ENCODE data around the gene SNCB. TPM values are rescaled to one million over a fixed set of nuclear protein-coding genes. Genes with fewer than 3 reads are reported as not detected.

Gene SNCB
- total RNA-seq, 1 donor from 2014 or later, result 1.4 TPM

DNA sequence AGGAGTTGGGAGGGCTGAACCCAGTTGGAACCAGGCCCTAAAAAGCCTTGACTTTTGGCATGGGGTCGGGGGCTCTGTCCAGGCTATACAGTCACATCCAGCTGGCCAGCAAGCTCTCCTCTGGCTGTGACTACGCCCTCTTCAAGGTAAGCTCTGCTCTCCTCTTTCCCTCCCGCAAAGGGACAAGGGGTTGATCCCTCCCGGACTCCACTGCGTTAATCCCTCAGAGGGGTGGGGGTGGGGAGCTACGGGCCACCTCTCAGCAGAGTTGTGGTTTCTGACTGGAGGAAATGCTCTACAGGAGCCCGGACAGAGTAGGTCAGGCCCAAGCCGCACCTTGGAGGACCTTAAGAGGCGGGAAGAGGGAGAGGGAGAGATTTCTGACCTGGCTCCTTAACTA is 14.0 kb upstream of the SNCB start:
- no peak for DNase-seq

DNA sequence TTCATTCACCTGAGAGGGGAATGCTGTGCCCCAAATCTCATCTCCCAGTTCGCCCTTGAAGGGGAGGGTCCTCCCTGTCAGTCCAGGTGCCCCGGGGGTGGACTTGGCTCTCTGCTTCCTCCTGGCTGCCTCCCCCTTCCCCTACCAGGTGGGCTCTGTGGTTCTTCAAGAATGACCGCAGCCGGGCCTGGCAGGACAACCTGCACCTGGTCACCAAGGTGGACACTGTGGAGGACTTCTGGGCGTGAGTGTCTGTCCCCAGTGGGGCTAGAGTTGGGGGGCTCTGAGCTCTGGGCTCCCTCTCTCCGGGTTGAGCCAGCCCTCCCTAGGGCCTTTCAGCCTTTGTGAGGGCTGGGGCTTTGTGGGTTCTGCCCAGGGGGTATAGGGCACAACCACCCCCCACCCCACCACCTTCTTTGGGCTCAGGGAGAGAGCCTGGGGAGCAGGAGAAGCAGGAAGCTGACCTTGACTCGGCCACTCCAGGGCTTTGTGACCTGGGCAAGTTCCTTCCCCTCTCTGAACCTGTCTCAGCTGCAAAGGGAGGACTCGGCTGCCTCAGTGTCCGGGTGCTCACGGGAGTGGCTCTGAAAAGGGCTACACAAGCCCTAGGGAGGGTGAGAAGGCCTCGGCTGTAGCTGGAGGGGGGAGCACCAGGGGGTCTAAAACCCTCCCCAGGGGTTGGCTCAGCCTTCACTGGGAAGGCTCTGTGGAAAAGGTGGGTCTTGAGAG is 13.3 kb upstream of the SNCB start:
- DNase-seq, result no peak

DNA sequence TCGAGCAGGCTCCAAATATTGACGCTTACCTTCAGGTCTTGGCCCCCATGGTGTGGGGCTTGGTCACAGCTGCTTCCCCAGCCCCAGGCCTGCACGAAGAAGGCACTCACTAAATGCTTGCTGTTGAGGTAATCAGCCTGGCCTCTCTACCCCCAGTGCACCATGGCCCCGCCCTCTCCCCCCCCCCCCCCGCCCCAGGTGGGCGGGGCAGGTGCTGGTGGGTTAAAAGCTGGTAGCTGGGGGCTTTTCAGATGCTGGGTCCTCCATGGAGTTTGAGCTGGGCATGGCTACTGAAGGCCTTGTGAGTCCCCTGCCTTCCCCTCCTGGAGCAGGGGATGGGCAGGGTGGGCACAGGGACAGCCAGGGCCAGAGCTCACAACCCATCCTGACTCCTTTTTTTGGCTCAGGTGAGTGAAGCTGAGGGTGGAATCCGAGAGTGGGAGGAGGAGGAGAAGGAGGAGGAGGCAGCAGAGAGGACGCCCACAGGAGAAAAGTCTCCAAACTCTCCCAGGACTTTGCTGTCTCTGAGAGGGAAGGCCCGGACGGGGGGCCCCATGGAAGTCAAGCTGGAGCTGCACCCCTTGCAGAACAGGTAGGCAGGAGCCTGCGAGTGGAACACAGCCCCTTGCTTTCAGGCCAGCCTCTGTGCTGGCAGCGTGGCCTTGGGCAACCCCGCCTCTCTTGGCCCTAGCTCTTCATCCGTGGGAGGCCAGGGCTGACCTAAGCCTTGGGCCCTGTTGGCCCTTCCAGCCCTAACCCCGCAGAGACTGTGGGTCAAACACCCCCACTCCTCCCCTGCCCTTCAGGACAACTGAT is 12.5 kb upstream of the SNCB start:
- DNase-seq, result no peak

DNA sequence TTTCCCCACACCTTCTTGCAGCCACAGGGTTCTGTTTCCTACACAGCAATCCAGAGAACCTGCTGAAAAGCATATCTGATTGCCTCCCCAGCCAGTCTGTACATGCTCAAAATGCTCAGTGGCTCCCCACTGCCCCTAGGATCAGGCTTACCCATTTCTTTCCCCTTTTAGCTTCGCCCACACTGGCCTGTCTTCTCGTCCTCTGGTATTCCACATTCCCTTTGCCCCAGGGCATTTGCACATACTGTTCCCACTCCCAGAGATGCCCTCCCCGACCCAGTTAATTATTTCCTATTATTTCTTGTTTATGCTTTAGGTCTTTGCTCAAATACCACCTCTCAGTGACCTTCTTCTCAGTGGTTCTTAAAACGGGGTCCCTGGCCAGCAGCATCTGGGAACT is 10.3 kb upstream of the SNCB start:
- DNase-seq, result no peak

DNA sequence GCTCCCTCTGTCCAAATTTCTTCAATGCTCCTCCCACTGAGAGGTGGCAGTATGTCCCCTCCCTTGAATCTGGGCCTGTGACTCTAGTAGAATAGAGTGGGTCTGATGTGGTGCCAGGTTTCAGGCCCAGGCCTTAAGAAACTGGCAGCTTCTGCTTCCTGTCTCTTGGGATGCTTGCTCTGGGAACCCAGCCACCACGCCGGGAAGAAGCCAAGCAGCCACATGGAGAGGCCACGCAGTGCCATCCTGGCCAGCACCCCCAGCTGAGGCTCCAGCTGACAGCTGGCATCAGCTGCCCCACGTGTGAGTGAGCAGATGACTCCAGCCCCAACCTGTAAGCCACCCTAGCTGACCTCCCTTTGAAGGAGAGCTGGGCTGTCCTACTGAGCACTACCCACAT is 9.6 kb upstream of the SNCB start:
- no peak for DNase-seq

DNA sequence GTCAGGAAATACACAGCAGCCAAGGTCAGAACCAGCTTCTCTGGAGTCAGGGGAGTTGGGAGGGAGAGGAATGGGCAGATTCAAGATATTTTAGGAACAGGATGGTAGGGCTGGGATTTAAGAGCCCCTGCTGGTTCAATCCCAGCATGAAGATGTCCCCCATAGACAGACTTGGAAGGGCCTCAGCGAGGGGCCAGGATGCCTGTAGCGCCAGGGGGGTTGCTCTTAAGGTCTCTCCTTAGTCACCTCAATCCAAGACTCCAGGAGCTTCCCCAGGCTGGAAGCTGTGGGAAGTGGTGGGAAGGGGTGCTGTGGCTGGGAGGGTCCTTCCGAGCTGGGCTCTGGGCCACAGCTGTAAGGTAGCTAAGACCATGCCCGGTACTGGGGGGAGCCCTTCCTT is 8.9 kb upstream of the SNCB start:
- DNase-seq, result no peak

DNA sequence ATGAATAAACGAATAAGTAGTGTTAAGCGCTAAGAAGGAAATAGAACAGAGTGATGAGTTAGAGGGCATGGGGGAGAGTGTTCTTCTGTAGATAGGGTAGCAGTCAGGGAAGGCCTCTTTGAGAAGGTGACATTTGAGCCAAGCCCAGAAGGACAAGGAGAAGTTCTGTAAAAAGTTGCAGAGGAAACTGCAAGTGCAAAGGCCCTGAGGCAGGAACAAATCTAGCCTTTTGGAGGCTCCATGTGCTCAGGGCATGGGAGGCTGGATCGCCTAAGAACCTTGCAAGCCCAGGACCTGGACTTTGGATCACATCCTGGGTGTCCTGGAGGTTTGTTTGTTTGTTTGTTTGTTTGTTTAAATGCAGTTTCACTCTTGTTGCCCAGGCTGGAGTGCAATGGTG is 8.1 kb upstream of the SNCB start:
- no peak for DNase-seq

DNA sequence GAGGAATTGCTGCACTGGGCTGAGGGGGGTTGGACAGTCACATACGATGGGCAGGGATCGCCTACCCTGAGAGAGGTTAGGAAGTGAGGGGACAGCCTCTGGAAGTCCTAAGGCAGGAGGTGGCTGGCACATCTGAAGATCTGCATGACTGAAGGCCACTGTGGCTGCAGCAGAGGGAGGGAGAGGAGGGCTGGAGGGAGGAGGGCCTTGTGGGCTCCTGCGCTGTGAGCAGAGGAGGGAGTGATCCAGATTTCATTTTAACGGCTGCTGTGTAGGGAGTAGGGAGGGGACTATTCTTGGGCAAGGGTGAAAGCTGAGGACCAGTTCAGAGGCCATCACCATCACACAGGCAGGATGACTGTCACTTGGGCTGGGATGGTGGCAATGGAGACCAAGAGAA is 7.2 kb upstream of the SNCB start:
- DNase-seq, result no peak

DNA sequence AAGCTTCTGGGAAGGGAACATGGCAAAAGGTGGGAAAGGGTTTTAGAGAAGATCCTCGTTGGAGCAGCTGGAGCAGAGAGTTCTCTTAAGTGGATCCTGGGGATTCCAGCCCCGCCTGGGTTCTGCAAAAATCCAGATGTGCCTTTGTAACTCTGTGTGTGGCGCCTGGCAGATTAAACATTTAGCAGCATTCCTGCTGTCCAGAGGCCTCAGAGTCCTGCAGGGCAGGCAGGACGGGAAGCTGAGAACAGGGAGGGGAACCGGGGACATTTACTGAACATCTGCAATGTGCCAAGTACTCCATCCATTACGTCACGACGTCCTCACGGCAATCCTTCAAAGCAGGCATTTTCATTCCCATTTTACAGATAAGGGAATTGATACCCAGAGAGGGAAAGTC is 6.1 kb upstream of the SNCB start:
- no peak for DNase-seq

DNA sequence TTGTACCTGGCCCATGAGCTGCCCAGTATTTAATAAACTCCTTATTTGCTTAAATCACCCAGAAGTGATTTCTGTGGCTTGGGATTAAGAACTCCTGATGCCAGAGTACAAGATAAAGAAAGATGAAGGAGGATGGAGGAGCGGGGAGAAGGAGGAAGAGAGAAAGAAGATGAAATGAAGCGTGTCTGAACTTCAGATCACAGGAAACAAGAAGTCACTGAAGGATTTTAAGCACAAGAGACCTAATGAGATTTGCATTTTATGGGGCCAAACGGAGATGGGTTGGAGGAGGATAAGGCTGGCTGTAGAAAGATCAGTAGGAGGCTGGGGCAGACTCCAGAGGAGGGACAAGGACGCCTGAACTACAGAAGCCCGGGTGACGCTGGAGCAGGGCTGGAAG is 3.3 kb upstream of the SNCB start:
- no peak for DNase-seq

DNA sequence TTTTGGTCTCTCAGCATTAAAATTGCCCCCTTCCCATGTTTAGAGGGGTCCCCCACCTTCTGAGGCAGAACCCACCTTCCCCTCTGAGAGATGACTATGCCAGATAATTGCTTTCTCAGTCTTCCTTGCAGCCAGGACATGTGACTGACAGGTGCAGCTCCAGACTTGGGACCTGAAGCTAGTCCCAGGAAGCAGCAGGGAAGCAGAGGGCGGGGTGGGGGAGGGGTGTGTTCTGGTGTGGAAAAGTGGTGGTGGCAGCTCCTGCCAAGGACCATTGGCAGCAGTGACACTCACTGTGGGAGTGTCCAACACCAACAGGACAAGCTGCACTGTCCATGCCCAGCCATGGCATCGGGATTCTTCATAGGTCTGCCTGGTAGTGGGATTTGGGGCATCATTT is 2.4 kb upstream of the SNCB start:
- no peak for DNase-seq

DNA sequence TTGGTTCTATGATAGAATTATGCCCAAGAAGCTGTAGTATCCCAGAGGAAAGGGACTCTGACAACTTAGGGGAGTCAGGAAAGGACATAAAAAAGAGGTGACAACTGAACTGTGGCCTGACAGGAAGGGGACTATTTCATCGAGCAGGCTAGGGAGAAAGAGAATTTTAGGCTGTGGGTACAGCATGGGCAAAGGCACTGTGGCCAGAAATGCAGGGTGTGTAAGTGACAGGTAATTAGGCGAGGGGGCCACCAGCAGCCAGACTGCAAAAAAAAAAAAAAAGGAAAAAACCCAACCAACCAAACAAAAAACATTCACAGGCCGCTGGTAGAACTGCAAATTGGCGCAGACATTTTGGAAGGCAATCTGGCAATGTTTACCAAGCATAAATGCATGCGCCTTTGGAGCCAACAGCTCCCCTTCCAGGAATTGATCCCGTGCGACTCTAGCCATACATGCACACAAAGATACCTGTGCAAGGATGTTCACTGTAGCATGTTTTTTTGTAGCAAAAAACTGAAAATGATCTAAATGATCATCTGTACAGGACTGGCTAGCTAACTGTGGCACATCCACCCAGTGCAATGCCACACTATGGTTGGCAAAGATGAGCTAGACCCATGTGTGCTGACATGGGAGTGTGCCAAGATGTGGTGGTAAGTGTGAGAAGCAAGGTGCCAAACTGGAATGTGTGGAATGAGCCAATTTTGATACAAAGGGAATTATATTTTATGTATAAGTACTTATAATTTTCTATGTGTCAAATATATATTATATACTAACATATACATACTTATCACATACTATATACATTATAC is 1.3 kb upstream of the SNCB start:
- no peak for DNase-seq

DNA sequence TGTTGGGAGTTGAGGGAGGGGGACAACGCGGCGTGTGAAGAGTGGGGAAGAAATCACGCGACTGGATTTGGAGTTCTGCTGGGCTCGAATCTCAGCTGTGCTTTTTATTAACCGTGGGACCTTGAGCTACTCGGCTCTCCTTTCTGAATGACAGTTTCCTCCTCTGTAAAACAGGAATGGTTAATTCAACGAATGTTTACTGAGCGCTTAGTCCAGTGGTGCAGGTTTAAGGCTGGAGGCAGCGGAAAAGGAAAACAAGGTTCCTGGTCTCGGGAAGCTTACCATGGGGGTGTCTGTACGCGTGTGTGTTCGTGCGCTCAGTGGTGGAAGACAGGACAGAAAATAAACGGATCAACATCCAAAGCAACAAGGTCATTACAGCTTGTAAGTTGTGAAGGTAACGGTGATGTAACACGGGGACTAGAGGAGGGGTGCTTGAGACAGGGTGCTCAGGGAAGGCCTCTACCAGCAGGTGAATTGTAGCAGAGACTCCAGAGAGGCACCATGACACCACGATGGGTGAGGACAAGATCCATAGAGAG is 418 bp upstream of the SNCB start:
- DNase-seq, result no peak

DNA sequence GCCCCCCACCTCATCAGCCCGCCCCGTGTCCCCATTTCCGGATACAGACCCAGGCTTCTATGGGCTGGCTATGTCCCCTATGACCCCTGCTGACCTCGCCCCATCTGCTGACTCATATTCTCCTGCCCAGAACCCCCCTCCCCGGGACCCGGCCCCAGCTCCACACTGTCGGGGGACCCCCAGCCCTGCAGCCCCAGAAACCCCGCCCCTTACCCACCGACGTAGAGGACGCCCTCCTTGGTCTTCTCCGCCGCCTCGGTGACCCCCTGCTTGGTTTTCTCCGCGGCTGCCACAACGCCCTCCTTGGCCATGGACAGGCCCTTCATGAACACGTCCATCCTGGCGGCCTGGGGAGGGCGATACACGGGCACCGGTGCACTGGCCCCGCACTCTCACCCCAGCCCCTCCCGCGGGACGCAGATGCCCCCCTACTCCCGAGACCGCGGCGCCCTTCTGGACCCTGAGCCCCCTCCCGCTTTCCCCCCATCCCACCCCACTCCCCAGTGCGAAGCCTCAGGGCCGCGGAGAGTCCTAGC is 949 bp downstream of the SNCB start:
- no peak for DNase-seq

DNA sequence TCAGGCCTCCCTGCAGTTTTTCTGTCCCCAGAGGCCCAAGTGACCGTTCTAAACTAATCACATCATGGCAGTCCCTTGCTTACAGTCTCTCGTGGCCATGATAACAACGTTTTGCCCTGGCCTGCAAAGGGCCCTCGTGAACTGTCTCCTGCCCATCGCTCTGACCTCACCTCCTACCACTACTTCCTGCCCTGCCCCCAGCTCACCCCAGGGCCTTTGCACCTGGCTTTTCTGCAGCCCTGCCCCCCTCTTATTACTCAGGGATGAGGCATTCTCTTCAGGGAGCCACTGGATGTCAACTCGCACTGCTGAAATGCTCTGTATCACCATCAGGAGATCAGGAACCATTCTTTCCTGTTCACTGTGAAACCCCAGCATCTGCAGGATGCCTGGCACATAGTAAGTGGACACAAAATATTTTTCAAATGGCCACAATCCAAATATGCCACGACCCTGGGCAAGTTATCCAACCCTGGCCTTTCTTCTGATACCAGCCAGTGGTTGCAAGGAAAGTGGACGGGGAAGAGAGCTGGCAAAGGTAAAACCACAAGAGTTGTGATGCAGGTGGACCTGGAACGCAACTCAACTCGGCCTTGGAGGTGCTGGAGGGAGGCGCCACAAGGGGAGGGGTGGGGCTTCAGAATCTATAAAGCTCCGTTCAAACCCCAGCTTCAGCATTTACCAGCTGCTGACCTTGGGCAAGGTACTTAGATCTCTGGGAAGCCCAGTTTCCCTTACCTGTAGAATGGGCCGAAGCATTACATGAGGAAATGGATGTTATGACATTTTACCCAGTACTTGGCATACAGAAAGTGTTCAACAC is 1.7 kb downstream of the SNCB start:
- DNase-seq, result peak; percentile 65

DNA sequence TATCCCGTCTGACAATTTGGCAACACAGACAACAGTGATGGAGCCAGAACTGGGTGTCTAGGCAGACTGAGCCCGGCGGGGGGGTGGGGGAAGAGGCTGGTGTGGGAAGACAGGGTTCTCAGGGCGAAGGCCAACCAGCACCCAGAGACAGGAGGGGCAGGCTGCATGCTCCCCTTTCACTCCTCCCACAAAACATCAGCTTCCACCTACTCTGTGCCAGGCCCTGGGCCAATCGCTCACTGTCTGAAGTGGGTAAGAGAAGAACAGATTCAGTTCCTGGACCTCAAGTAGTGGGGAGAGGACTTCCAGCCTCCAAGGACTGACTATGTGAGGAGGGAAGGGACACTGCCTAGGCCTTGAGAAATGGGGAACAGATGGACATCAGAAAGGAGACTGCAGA is 2.8 kb downstream of the SNCB start:
- no peak for DNase-seq

DNA sequence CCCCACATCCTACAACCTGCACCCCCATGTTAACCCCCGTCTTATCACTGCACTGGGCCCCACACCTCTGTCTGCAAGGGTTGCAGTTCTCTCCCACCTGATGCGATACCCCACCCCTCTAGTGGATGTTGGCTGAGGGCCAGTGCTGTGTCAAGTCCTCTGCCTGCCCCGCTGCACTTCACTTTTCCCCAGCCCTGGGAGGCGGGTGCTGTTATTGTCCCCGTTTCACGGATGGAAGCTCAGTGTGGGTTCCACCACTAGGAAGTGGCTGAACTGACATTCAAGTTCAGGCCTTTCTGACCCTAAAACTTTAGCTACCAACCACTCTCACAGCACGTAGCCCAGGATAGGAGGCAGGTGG is 3.5 kb downstream of the SNCB start:
- DNase-seq, result no peak

DNA sequence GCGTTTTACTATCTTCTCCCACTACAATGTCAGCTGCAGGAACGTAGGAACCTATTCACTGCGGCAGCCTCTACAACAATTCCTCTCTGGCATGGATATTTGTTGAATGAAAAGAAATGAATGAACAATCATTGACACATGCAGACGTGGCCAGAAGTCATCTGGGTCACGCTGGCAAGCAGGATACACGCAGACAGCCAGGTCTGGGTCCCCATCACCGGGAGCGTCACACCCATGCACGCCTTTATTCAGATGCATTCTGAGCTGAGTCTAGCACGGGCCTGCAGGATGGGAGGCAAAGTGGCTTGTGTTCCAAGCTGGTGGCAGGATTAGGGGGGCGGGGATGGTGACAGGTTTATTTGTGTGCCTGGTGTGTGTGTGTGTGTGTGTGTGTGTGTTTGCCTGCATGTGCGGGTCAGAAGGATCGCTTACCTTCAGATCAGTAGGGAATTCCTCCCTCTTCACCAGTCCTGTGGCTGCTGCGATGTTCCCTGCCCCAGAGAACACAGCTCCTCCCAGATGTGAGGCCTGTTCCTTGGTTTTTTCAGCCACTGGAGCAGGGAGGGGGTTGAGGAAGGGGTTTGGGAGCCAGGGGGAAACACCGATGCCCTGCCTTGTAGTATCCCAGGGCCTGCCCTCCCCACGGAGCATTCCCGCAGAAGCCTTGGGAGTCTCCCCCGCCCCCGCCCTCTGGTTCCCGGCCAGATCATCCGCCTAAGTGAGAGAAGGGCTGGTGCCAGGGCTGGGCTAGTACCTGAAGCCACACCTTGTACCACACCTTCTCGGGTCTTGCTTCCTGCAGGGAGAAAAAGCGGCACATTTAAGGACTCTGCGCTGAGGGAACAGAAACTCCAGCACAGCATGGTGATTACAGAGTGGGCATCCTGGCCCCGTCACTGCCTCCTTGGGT is 4.1 kb downstream of the SNCB start:
- DNase-seq, result no peak

DNA sequence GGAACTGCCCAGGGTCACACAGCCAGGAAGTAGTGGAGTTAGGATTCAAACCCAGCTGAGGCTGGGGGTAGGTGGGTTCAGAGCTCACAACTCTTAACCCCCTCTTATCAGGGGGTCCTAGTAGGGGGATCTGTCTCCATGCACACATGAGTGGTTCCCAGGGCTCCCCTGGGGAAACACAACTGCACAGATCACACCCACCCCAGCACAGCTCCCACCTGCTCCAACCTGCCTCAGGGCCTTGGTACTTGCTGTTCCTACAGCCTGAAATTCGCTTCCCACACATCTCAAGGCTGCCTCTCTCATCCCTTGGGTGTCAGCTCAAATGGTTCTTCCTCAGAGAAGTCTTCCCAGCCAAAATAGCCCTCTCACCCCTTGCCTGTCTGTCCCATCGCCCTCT is 4.8 kb downstream of the SNCB start:
- DNase-seq, result no peak

DNA sequence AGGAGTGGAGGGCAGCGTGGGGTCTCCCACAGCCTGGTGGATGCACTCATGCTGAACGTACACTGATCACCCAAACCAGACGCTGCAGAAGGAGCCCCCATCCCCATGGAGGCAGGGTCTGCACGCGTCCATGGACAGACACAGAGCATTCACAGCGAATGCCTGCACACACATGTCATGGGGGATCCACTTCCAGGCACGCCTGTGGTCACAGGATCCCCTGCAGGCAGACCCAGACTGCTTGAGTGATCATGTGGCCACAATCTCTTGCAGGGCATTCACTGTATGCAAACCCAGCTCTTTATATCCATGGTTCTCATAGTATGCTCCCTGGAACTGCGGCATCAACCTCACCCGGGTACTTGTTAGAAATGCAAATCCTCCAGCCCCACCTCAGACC is 5.4 kb downstream of the SNCB start:
- DNase-seq, result no peak

DNA sequence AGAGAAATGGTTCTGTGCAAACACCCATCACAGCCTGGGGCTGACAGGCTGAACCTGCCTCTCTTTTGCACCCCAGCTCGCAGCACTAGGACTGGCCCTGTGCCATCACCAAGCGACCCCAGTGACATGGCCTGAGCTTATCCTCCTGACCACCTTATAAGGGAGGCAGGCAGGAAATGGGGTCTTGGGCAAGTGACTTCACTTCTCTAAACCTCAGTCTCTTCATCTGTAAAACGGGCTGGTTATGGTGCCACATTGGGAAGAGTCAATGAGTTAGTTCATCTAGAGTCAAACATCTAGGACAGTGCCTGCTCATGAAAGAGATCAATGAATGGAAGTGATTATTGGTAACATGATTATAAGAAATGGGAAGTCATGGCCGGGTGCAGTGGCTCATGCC is 6.2 kb downstream of the SNCB start:
- DNase-seq, result no peak

Measured in dermis blood vessel endothelial cell (primary cell).